Fibroblast of pulmonary artery (primary cell): ENCODE measurements around the gene GJC1.
"Not testable (repeated sequence)": the region's sequence is repeated elsewhere in the genome, so short reads cannot be mapped to it uniquely, and the experiment has no call there.

Experiments used
- DNase-seq: peaks from one replicate; pipeline ENCODE4 v3.0.0-alpha.2; 2010; ENCODE audit warnings: low read depth
- H3K4me3 ChIP-seq: replicated peaks from 2 replicates; pipeline ENCODE4 v1.5.1; 2011; ENCODE audit warnings: low read depth, mild to moderate bottlenecking, control low read depth, low read length, moderate library complexity
- CTCF ChIP-seq: IDR thresholded peaks from 2 replicates; pipeline ENCODE4 v1.5.1; 2011; ENCODE audit warnings: mild to moderate bottlenecking, control low read depth, low read length, inconsistent platforms; ENCODE audit errors: missing control alignments

GJC1 gene

GRCh38 chr17:44820631-44821212 lies 9.4 kb downstream of the GJC1 start:
- no peak for TF ChIP-seq CTCF
- DNase-seq, result peak; percentile 76
- H3K4me3 ChIP-seq, result peak overlapping the region; percentile 17

GRCh38 chr17:44818508-44818907 lies 11.6 kb downstream of the GJC1 start:
- not testable (repeated sequence) for DNase-seq

DNA sequence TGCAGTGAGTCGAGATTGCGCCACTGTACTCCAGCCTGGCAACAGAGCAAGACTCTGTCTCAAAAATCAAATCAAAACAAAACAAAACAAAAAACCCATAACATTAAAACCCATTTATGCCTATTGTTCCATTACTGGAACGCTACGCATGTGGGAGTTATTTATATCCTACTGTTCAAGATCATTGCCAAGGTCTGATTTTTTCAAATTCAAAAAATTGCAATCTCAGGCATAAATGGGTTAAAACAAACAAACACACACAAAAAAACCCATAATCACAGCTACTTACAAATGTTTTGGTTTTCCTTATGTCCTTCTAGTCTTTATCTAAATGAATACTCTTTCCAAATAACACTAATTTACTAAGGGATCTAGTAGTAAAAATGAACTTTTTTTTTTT lies 17.8 kb downstream of the GJC1 start:
- no peak for DNase-seq

More at GRCh38 chr17:44818508-44818907, 11.6 kb downstream of the GJC1 start:
- H3K4me3 ChIP-seq, result not testable (repeated sequence)

DNA sequence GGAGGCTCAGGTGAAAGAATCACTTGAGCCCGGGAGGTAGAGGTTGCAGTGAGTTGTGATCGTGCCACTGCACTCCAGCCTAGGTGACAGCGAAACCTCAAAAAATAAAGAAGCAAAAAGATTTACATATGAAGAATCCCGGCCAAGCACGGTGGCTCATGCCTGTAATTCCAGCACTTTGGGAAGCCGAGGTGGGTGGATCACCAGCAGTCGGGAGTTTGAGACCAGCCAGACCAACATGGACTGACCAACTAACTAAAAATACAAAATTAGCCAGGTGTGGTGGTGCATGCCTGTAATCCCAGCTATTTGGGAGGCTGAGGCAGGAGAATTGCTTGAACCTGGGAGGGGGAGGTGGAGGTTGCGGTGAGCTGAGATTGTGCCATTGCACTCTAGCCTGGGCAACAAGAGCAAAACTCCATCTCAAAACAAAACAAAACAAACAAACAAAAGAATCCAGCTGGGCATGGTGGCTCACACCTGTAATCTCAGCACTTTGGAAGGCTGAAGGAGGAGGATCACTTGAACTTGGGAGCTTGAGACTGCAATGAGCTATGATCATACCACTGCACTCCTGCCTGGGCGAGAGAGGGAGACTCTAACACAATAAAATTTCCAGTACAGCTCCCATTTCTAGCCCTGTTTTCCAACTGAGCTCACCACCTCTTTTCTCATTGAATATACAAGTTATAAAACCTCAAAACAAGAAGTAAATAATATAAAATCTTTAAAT lies 21.3 kb downstream of the GJC1 start:
- H3K4me3 ChIP-seq, DNase-seq: not testable (repeated sequence)

More for the DNA sequence above, 17.8 kb downstream of the GJC1 start:
- TF ChIP-seq CTCF, result no peak
- H3K4me3 ChIP-seq, result no peak overlapping the region

GRCh38 chr17:44808156-44808555 lies 21.9 kb downstream of the GJC1 start:
- H3K4me3 ChIP-seq, result no peak overlapping the region
- no peak for DNase-seq
- TF ChIP-seq CTCF, result no peak

GRCh38 chr17:44807817-44808155 lies 22.3 kb downstream of the GJC1 start:
- no peak for TF ChIP-seq CTCF
- DNase-seq, result no peak

DNA sequence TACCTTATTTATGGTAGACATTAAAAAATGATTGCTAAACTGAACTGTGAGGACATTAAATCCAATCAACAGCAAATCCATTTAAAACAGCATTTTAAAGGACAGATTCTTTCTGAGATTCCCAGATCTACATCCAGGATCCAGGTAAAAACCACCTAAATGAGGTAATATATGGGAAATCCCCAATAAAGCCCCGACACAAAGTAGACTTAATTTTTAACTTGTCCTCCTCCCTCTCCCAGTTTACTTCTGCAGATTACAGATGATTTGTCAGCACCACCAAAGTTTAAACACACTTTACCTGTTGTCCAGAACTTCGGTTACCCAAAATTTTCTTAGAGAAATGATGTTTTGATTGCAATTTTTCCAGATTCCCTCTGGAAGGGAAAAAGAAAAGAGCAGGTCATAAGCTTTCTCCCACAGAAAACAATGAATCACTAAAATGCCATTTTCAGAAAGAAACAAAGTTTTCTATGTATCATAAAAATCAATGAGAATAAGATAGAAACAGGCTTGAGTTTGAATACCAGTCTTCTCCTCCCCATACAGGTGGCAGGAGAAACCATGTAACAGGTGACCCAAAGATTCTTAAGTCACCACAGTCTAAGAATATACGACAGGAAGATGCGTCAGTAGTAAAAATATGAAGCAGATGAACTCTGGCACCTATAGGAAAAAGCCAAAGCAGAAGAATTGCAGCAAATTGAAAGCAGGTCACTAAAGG lies 22.8 kb downstream of the GJC1 start:
- TF ChIP-seq CTCF, result no peak
- H3K4me3 ChIP-seq, result no peak overlapping the region
- no peak for DNase-seq

More at GRCh38 chr17:44807817-44808155, 22.3 kb downstream of the GJC1 start:
- H3K4me3 ChIP-seq, result no peak overlapping the region
